Measurements from ENCODE around the gene RNF157. TPM values are rescaled to one million over a fixed set of nuclear protein-coding genes. Genes with fewer than 3 reads are reported as not detected.

The RNF157 gene
- polyA plus RNA-seq, 1 experiment = 1.6 TPM

DNA sequence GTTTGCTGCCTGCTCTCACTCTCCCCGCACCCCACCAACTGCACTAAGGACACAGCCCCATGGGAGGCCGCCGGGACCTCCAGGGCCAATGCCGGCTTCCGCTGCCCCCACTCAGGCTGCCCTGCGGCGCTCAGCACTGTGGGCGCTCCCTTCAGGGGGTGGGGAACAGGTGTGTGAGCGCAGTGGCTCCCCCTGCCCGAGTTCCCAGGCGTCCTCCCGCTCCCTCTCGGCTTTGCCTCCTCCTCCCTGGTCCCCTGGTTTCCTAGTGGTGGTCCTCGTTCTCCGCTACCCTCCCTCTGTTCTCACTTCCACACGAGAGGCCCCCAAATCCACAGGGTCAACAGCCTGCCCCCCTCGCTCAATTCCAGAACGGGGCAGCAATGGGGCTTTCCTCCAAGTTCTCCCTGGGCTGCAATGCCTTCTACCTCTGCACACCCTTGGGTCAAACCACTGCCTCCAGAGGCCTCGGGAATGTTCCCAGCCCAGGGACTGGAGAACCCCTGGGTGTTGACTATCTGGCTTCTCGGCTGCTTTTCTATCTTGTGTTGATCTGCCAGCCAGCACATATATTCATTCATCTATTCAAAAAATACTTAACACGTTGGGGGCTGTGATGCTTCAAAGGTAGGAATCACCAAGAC lies 109.1 kb downstream of the RNF157 start:
- ChIA-PET POLR2A (no interaction called here), CTCF (no interaction called here)
- TF ChIP-seq, protein P1, sequence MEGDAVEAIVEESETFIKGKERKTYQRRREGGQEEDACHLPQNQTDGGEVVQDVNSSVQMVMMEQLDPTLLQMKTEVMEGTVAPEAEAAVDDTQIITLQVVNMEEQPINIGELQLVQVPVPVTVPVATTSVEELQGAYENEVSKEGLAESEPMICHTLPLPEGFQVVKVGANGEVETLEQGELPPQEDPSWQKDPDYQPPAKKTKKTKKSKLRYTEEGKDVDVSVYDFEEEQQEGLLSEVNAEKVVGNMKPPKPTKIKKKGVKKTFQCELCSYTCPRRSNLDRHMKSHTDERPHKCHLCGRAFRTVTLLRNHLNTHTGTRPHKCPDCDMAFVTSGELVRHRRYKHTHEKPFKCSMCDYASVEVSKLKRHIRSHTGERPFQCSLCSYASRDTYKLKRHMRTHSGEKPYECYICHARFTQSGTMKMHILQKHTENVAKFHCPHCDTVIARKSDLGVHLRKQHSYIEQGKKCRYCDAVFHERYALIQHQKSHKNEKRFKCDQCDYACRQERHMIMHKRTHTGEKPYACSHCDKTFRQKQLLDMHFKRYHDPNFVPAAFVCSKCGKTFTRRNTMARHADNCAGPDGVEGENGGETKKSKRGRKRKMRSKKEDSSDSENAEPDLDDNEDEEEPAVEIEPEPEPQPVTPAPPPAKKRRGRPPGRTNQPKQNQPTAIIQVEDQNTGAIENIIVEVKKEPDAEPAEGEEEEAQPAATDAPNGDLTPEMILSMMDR (IDR thresholded peaks at IDR 0.05; ENCODE audit: low read depth, low read length) = no peak
- no peak overlapping the region for H3K4me3 ChIP-seq (ENCODE audit: low read depth, low read length)
- no peak for DNase-seq (ENCODE audit: low read depth, low spot score)
- peaks cover 74% of the 10 kb centered on the region for H3K27me3 ChIP-seq (ENCODE audit: control insufficient read depth, insufficient read depth, low read length)
- no peaks in the 10 kb centered on the region; the same call in 1 of the 2 replicates for H3K9me3 ChIP-seq (ENCODE audit: control insufficient read depth, insufficient read depth, low read length)
- no peak overlapping the region for H3K27ac ChIP-seq (ENCODE audit: low read depth, low read length)

DNA sequence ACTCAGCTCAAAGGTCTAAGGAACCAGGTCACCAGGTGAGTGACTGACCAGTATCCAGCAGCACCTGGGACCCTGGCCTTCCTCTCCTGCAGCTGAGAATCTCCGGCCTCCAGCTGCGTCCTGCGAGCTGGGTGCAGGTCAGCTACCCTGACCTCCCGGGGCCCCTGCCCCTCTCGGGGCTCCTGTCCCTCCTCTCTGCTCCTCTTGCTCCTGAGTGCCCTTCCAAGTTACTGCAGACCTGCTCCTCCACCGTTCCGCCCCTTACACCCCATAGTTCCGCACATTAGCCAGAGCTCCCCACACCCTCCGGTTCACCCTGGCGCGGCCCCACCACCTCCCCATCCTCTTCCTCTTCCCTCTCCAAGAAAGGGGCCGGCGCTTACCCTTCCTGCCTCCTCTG lies 109.8 kb downstream of the RNF157 start:
- Histone ChIP-seq H3K4me3 (ENCODE audit: low read depth, low read length) (no peak overlapping the region), H3K27ac (ENCODE audit: low read depth, low read length) (no peak overlapping the region), H3K27me3 (ENCODE audit: control insufficient read depth, insufficient read depth, low read length) (peaks cover 67% of the 10 kb centered on the region), H3K9me3 (ENCODE audit: control insufficient read depth, insufficient read depth, low read length) (no peaks in the 10 kb centered on the region)
- DNase-seq (ENCODE audit: low read depth, low spot score) = no peak
- ChIA-PET CTCF (interaction anchor here (0.8 to 1.1 kb wide), 2 partner anchors 51 to 149 kb away, joined by 3 read pairs; no protein-coding TSS in a partner anchor), POLR2A (no interaction called here)
- TF ChIP-seq, protein P1 (IDR thresholded peaks at IDR 0.05; ENCODE audit: low read depth, low read length) = no peak

DNA sequence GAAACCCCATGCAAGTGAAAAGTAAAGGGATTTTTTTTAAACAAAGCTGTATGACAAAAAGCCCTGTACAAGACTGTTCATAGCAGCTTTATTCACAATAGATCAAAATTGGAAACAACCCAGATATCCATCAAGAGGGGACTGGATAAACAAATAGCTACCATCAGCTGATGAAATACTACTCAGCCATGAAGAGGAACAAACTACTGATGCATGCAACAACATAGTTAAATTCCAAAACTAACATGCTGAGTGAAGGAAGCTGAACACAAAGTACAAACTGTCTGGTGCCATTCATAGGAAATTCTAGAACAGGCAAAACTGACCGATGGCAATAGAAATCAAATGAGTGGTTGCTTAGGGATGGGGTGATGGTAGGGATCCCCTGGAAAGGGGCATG lies 114.4 kb downstream of the RNF157 start:
- DNase-seq (ENCODE audit: low read depth, low spot score) = no peak
- TF ChIP-seq, protein P1 (IDR thresholded peaks at IDR 0.05; ENCODE audit: low read depth, low read length) = no peak
- Histone ChIP-seq H3K4me3 (ENCODE audit: low read depth, low read length) (no peak overlapping the region), H3K9me3 (ENCODE audit: control insufficient read depth, insufficient read depth, low read length) (no peaks in the 10 kb centered on the region), H3K27me3 (ENCODE audit: control insufficient read depth, insufficient read depth, low read length) (peaks cover 23% of the 10 kb centered on the region), H3K27ac (ENCODE audit: low read depth, low read length) (no peak overlapping the region)
- CTCF ChIA-PET = interaction anchor here (1.0 to 2.5 kb wide), 4 partner anchors 16 to 154 kb away, joined by 3 to 13 read pairs (median 4); no protein-coding TSS in a partner anchor
- POLR2A ChIA-PET = interaction anchor here (0.6 kb wide), 1 partner anchor 172 kb away, joined by 6 read pairs; no protein-coding TSS in a partner anchor

DNA sequence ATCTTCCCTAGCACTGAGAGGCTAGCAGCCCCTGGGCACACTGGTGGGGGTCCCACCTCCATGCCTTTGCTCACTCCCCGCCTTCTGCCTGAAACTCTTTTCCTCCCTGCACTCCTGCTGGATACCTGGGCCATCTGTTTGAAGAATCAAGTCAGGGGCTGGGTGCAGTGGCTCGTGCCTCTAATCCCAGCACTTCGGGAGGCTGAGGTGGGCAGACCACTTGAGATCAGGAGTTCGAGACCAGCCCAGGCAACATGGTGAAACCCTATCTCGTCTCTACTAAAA lies 115.0 kb downstream of the RNF157 start:
- TF ChIP-seq, protein P1 (IDR thresholded peaks at IDR 0.05; ENCODE audit: low read depth, low read length) = no peak
- ChIA-PET POLR2A (no interaction called here), CTCF (interaction anchor here (1.0 to 2.5 kb wide), 5 partner anchors 17 to 175 kb away, joined by 3 to 13 read pairs (median 3); no protein-coding TSS in a partner anchor)
- no peak for DNase-seq (ENCODE audit: low read depth, low spot score)
- H3K9me3 ChIP-seq (ENCODE audit: control insufficient read depth, insufficient read depth, low read length) = no peaks in the 10 kb centered on the region
- H3K4me3 ChIP-seq (ENCODE audit: low read depth, low read length) = no peak overlapping the region
- no peak overlapping the region for H3K27ac ChIP-seq (ENCODE audit: low read depth, low read length)
- H3K27me3 ChIP-seq (ENCODE audit: control insufficient read depth, insufficient read depth, low read length) = peaks cover 18% of the 10 kb centered on the region

DNA sequence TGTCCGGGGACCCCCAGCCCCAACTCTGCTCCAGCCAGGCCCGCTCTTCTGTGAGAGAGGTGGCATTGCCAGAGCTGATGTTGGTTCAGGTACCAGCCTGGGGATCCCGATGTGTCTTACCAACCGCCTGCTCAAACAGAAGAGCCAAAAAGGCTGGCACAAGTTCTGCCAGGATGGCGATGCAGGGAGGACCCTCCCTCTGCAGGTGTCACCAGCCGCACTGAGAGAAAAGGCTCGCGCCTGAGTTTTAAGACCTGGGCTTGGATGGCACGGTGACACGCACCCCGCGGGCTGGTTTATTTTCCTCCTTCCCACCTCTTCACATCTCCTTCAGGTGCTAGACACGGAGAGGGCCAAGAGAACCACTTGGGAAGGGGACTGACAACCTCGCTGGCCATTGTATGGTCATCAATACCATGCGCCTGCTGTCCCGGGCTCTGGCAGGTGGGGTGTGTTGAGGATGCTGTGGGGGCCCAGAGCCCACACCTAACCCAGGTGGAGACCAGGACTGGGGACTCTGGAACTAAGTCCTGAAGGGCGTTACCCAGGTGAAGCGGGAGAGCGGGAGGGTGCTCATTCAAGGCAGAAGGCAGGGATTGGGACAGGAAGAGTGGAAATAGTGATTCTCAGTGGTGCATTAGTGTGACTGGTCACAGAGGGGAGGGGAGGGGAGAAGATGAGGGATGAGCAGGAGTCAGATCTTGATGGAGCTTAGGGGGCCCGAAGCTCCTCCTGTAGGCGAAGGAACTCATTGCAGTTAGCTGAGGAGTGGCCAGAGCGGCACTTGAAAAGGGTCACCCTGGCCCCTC lies 115.5 kb downstream of the RNF157 start:
- Histone ChIP-seq H3K27ac (ENCODE audit: low read depth, low read length) (no peak overlapping the region), H3K9me3 (ENCODE audit: control insufficient read depth, insufficient read depth, low read length) (no peaks in the 10 kb centered on the region), H3K4me3 (ENCODE audit: low read depth, low read length) (no peak overlapping the region), H3K27me3 (ENCODE audit: control insufficient read depth, insufficient read depth, low read length) (peaks cover 14% of the 10 kb centered on the region)
- ChIA-PET CTCF (interaction anchor here (1.2 to 7.5 kb wide), 4 partner anchors 150 to 175 kb away, joined by 3 to 92 read pairs (median 8); no protein-coding TSS in a partner anchor), POLR2A (no interaction called here)
- TF ChIP-seq, protein P1 (IDR thresholded peaks at IDR 0.05; ENCODE audit: low read depth, low read length) = peak; percentile 44
- DNase-seq (ENCODE audit: low read depth, low spot score) = no peak
